PC-3 (cell line): Measurements from ENCODE around the gene GNG4.

Experiments used
- CTCF ChIP-seq: fragments of 300-600 bp; sonication (generic); conservative IDR thresholded peaks from 2 replicates; pipeline ENCODE4 v1.5.1; 2017; ENCODE audit warnings: antibody characterized with exemption, low read depth, mild to moderate bottlenecking, low read length
- EZH2 ChIP-seq: fragments of 300-600 bp; sonication (generic); IDR thresholded peaks from one replicate; pipeline ENCODE4 v1.6.1; 2017; ENCODE audit warnings: antibody characterized with exemption, mild to moderate bottlenecking, low read length; ENCODE audit not compliant: unreplicated experiment
- EZH2phosphoT487 ChIP-seq: fragments of 300-600 bp; sonication (generic); IDR thresholded peaks from 2 replicates; pipeline ENCODE4 v1.6.1; 2018; ENCODE audit warnings: mild to moderate bottlenecking, antibody characterized with exemption, low read length, borderline replicate concordance

- TF ChIP-seq CTCF, result no peak
- TF ChIP-seq EZH2, result no peak
- TF ChIP-seq EZH2phosphoT487, result no peak
Observed at GRCh38 chr1:235566084-235566483, 83.5 kb downstream of the GNG4 start.
